GM12874 (cell line): Measurements from ENCODE around the gene PCYOX1L.

ENCODE experiments used
- TF ChIP-seq, protein P1 (sequence below): IDR thresholded peaks from 2 replicates; pipeline ENCODE4 v1.5.1; 2011; ENCODE audit warnings: low read depth, mild to moderate bottlenecking, control low read depth, low read length, moderate library complexity; ENCODE audit not compliant: insufficient read depth

PCYOX1L gene

DNA sequence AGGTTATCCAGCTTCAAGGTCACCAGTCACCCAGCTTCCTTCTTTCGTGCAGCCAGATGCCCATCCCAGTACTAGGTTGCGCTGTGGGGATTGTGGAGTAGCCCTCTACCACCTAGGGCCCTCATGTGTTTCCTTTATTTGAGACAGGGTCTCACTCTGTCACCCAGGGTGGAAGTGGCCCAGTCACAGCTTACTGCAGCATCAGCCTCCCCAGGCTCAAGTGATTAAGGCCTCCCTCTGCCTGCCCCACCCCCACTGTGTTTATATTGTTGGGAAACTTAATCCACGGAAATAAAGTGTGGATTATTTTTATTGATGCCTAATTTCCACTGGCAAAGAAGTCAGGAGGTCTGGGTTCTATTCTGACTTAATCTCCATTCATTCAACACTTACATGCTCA, 17.0 kb downstream of the PCYOX1L start:
- TF ChIP-seq, protein P1, sequence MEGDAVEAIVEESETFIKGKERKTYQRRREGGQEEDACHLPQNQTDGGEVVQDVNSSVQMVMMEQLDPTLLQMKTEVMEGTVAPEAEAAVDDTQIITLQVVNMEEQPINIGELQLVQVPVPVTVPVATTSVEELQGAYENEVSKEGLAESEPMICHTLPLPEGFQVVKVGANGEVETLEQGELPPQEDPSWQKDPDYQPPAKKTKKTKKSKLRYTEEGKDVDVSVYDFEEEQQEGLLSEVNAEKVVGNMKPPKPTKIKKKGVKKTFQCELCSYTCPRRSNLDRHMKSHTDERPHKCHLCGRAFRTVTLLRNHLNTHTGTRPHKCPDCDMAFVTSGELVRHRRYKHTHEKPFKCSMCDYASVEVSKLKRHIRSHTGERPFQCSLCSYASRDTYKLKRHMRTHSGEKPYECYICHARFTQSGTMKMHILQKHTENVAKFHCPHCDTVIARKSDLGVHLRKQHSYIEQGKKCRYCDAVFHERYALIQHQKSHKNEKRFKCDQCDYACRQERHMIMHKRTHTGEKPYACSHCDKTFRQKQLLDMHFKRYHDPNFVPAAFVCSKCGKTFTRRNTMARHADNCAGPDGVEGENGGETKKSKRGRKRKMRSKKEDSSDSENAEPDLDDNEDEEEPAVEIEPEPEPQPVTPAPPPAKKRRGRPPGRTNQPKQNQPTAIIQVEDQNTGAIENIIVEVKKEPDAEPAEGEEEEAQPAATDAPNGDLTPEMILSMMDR = no peak

DNA sequence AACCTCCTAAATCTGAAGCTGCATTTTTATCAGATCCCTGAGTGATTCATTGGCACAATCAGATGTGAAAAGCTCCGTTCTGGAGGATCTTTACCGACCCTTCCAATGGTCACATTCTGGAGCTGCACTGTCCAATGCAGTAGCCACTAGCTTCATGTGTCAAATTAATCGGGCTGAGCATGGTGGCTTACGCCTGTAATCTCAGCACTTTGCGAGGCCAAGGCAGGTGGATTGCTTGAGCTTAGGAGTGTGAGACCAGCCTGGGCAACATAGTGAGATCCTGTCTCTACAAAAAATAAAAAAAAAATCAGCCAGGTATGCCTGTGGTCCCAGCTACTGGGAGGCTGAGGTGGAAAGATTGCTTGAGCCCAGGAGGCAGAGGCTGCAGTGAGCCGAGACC, 17.6 kb downstream of the PCYOX1L start:
- TF ChIP-seq, protein P1 = no peak

DNA sequence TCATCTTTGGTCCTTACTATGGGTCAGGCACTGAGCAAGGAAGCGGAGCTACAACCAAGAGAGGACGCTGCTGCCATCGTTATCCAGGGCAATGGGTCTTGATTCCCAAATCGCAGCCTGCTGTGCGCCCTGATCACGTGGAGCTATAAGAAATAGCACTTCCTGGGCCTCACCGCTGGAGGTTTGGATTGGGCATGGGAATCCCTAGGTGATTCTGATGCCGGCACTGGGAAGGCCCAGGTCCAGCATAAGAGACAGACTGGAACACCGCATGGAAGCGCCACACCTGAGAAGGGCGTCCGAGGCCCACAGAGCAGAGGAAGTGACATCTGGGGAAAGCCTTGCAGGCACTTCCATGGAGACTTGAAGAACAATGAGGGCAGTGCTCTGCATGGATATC, 18.3 kb downstream of the PCYOX1L start:
- TF ChIP-seq, protein P1 = no peak

DNA sequence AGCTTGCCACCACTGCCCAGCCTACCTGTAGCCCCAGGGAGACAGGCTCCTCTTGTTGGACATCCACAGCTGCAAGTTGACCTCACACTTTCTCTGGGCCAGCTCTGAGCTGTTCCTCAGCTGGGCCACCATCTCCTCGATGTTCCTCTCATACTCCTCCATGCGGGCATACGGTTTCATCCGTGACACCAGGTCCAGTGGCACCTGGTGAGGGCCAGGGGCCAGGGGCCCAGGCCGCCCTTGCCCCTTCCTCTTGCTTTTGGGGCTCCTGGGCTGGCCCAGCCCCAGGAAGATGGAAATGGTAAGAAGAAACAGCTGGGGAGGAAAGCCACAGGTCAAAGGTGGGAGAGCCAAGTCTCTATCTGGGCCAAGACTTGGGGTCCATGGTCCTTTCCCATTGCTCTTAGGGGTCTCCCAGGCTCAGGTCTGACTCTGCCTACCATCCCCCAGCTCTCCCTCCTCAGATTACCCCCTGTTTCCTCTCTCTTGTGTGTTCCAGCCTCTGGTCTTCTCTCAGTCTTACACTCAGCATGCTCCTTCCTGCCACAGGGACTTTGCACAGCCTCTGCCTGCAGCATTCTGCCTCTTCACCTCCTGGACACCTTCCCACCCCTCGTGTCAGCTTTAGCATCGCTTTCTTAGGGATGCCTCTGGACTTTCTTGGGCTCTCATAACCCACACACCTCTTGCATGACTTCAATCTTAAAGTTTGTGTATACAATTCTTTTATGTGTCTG, 19.0 kb downstream of the PCYOX1L start:
- TF ChIP-seq, protein P1 = no peak

DNA sequence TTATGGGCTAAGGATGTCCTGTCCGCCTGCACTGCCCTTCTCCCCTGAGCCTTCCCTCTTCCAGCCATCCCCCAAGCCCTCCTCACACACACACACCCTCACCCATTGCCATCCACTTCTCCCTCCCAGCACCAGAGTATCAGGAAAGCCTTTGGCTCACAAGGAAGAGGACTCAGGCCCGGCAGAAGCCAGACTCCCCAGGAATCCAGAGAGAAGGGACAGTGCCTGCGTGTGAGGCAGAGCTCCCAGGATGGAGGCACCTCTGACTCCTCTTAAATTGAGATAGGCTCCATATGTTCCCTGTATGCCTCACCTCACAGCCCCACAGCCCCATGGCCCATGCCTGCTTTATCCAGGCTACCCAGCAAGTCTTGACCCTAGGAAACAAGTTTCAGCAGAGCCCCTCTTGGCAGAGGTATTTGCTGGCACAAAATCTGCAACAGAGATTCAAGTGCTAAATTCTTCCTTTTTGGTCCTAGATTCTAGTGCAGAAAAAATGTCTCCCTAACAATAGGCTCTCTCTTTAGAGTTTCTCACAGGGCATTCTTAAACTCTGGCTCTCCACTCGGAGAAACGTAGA, 20.5 kb downstream of the PCYOX1L start:
- TF ChIP-seq, protein P1 = no peak

DNA sequence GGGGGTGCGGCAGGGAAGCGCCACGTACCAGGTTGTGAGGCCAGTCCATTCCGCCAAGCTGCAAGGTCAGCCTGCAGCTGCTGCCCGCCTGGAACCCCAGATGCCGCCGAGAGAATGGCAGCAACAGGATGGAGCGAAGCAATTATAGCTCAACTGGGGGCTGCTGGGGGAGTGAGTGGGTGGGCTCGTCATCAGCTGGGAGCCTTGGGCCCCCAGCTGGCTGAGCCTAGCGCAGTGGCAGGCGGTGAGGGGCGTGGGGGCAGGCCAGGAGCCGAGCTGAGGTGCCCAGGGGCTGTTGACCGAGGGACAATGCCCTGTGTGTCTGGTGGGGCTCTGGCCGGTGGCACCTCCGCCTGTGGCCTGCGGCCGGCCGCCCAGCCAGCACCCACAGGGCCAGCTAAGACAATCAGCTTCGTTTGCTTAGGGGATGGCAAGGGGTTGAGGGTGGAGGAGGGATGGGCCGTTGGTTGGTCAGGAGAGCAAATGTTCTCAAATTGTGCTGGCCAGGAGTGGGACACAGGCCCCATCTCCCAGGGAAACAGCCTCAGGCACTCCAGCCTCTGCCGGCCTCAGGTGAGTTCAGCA, 21.4 kb downstream of the PCYOX1L start, which contains the start of gene IL17B:
Gene IL17B (minus strand): TSS at position 116 of the 585 bp plus-strand sequence. CDS start 67 bp downstream, at position 49.
- TF ChIP-seq, protein P1 = no peak

DNA sequence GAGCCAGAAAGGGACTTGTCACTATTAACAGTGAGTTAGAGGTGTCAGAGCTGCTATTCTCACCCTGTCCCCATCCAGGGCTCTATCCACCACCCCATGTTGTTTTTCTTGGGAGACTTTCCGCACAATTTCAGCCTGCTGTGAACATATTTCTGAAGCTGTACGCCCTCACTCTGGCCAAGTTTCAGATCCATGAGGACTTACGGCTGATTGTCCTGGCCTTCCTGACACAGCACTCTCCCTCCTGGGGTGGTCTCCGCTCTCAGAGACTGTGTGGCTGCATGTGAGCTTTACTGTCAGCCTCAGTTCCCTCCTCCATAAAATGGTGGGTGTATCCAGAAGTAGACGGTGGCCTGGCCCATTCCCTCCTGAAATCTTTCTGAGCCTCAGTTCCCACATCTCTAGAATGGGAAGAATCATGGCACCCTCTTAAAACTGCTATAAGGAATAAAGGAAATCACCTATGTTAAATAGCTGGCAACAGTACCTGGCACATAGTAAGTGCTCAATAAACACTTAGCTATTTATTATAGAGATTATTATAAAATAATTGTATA, 22.1 kb downstream of the PCYOX1L start:
- TF ChIP-seq, protein P1 = no peak
